Fibroblast of pulmonary artery (primary cell): Measurements from ENCODE around the gene IL1RAPL1.

ENCODE experiments used
- DNase-seq: peaks from one replicate; pipeline ENCODE4 v3.0.0-alpha.2; 2010; ENCODE audit warnings: low read depth
- H3K4me3 ChIP-seq: replicated peaks from 2 replicates; pipeline ENCODE4 v1.5.1; 2011; ENCODE audit warnings: low read depth, mild to moderate bottlenecking, control low read depth, low read length, moderate library complexity
- TF ChIP-seq, protein P1 (sequence below): IDR thresholded peaks from 2 replicates; pipeline ENCODE4 v1.5.1; 2011; ENCODE audit warnings: mild to moderate bottlenecking, control low read depth, low read length, inconsistent platforms; ENCODE audit errors: missing control alignments

Gene IL1RAPL1

DNA sequence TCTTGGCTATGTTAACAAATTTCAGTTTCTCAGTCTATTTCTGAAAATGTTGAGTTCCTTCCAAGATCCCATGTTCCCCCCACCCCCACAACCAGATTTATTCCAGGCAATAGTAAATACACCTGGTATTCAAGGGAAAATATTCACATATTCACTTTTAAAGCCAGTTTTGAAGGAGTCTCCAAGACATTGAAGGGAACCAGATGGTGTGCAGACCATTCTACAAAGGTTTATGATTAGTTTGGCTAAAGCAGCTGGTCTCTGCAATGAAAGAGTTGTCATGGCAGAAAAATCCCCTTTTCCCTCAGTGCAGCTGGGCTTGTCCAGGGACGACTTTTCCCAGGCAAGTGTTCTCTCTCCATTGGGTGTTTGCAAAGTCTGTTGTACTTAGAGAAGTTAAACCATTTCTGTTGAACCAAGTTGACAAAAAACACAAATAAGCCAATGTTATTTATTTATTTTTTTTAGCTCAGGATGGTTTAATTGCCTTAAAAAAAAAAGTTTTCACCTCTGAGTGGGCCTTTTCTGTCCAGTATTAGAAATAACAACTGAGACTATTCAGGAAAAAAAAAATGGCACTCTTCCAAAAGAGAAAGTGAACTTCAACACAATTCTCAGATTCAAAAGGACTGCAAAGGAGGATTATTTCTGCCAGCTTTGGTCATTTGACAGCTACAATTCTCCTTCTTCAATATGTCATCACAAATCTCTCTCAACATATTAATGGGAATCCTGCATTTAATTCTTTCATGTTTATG lies 410.6 kb downstream of the IL1RAPL1 start:
- TF ChIP-seq, protein P1, sequence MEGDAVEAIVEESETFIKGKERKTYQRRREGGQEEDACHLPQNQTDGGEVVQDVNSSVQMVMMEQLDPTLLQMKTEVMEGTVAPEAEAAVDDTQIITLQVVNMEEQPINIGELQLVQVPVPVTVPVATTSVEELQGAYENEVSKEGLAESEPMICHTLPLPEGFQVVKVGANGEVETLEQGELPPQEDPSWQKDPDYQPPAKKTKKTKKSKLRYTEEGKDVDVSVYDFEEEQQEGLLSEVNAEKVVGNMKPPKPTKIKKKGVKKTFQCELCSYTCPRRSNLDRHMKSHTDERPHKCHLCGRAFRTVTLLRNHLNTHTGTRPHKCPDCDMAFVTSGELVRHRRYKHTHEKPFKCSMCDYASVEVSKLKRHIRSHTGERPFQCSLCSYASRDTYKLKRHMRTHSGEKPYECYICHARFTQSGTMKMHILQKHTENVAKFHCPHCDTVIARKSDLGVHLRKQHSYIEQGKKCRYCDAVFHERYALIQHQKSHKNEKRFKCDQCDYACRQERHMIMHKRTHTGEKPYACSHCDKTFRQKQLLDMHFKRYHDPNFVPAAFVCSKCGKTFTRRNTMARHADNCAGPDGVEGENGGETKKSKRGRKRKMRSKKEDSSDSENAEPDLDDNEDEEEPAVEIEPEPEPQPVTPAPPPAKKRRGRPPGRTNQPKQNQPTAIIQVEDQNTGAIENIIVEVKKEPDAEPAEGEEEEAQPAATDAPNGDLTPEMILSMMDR, result no peak
- H3K4me3 ChIP-seq, result no peak overlapping the region
- peak; percentile 57 for DNase-seq

DNA sequence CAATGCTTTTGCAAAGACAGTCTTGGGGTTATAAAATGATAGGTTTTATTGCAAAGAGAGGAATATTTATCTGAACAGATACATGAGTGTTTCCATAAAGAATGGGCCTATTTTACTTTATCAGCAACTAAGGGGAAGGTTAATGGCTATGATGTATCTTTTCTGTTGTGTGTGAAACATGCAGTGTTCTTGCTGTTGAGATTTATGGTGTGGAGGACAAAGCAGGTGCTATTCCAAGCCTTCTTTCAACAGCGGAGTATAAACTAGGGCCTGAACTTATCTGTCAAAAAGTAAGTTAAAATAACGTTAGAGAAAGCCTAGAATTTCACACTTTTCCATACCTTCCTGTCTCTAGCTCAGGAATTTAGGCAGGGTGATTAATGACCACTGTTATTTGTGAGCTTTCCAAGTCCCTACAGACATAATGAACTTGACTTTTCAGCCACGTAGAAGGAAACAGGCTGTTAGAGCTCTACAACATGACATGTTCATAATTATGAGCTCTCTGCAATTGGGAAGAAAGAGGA lies 411.4 kb downstream of the IL1RAPL1 start:
- no peak overlapping the region for H3K4me3 ChIP-seq
- DNase-seq, result no peak
- TF ChIP-seq, protein P1, result no peak

DNA sequence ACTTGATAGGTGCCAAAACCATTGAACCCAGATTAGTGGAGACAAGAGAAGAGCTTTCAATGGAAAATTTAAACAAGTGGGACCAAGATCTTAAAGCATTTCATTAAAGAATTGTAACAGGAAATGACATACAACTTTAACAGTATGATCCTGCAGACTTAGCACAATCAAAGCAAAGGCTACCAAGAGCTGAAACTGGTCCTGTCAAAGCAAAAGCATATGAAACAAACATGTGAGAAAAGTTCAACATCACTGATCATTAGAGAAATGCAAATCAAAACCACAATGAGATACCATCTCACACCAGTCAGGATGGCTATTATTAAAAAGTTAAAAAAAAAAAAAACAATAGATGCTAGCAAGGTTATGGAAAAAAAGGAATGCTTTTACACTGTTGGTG lies 425.6 kb downstream of the IL1RAPL1 start:
- DNase-seq, result no peak
- TF ChIP-seq, protein P1, result no peak
- no peak overlapping the region for H3K4me3 ChIP-seq

DNA sequence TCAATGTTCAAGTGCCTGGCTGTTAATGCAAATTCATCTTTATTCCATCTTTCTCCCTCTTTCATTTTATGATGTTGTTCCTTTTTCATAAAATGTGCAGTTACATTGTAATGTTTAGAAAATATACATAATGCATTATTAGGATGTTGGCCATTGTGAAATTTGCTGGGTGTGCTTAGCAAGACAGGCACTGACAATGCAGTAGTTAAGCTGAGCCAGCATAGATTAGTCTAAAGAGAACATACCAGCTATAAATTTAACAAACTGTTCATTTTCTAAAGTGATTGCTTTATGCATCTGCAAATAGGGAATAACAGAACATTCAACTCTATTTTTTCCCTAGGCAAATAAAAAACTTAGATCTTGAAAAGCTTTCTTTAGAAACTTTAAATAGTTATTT lies 436.0 kb downstream of the IL1RAPL1 start:
- H3K4me3 ChIP-seq, result no peak overlapping the region
- no peak for DNase-seq

DNA sequence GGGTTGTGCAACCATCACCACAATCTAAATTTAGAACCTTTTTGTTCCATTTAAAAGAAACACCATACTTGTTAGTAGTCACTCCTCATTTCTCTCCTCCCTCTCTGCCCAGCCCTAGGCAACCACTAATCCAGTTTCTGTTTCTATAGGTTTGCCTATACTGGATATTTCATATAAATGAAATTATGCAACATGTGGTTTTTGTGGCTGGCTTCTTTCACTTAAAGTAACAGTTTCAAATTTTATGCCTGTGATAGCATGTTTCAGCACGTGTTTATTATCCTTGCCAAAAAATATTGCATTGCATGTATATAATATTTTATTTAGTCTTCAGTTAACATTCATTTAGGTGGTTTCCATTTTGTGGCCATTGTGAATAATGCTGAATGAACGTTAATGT lies 437.6 kb downstream of the IL1RAPL1 start:
- TF ChIP-seq, protein P1, result no peak
- H3K4me3 ChIP-seq, result no peak overlapping the region
- DNase-seq, result peak; percentile 7

More for the DNA sequence above, 436.0 kb downstream of the IL1RAPL1 start:
- TF ChIP-seq, protein P1, result no peak

DNA sequence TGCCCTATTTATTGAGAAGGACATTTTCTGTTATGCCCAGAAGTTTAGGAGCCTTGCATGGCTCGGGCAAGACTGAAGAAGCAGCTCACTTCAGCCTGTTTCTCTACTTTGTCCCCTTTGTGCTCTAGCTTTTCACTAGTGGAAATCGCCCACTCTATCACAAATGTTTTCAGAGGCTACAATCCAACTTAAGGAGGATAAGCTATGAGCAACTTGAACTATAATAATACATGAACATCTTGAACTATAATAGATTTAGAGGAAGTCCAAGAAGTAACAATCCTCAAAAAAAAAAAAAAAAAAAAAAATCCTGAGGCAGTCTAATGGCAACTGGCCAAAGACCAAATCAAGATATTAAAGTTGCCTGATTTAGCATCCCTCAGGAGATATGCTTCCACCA lies 452.3 kb downstream of the IL1RAPL1 start:
- no peak overlapping the region for H3K4me3 ChIP-seq
- no peak for DNase-seq
- TF ChIP-seq, protein P1, result no peak

DNA sequence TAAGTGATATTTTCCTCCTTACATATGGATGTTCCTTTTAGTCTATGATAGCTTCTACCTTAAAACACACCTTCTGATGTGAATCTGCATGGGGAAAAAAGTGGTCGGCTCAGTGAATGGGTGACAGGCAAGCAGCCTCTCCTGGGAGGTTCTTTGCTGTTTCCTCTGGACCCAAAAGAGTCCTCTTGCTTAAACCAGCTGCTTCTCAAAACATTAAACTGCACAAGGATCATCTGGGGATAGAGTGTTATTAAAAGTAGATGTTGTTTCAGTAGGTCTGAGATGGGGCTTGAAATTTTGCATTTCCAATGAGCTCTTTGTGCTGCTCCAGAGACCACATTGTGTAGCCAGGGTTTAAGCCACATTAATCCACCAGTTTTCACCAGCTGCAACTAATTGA lies 452.9 kb downstream of the IL1RAPL1 start:
- no peak for DNase-seq

More for the DNA sequence above, 452.9 kb downstream of the IL1RAPL1 start:
- no peak overlapping the region for H3K4me3 ChIP-seq
- TF ChIP-seq, protein P1, result no peak
